H1 (cell line): ENCODE measurements around the gene STRN4. TPM values are rescaled to one million over a fixed set of nuclear protein-coding genes. Genes with fewer than 3 reads are reported as not detected.

Source experiments
- BRCA1 ChIP-seq: IDR thresholded peaks from 2 replicates; pipeline ENCODE4 v1.6.1; 2012; ENCODE audit warnings: low read depth, low read length, improper control_type of control experiment
- CHD7 ChIP-seq: fragments of 300-600 bp; sonication (generic); IDR thresholded peaks from 2 replicates; pipeline ENCODE4 v1.7.1; 2012; ENCODE audit warnings: low read length, moderate library complexity, mild to moderate bottlenecking, inconsistent platforms; ENCODE audit not compliant: insufficient replicate concordance
- CREB1 ChIP-seq: IDR thresholded peaks from 2 replicates; pipeline ENCODE4 v1.6.1; 2012; ENCODE audit warnings: inconsistent platforms
- FOSL1 ChIP-seq: IDR thresholded peaks from 2 replicates; pipeline ENCODE4 v1.6.1; 2011; ENCODE audit warnings: mild to moderate bottlenecking, low read depth, low read length, moderate library complexity; ENCODE audit not compliant: insufficient read depth
- KDM1A ChIP-seq: fragments of 200-600, 300-600 bp; sonication (generic); IDR thresholded peaks from 2 replicates; pipeline ENCODE4 v1.7.1; 2016; ENCODE audit warnings: mild to moderate bottlenecking, low read length, borderline replicate concordance
- NANOG ChIP-seq: IDR thresholded peaks from 2 replicates; pipeline ENCODE4 v1.6.1; 2011; ENCODE audit warnings: low read length, low read depth, mild to moderate bottlenecking, inconsistent platforms; ENCODE audit not compliant: insufficient read depth, poor library complexity, severe bottlenecking
- POLR2A ChIP-seq, 2 experiments: IDR thresholded peaks; 1 replicate in 1 of 2; 2 replicates in 1 of 2; pipeline ENCODE4 v1.6.1; 2011; ENCODE audit warnings: low read depth in 2 of 2, low read length in 2 of 2, mild to moderate bottlenecking in 2 of 2; ENCODE audit errors: control extremely low read depth in 1 of 2
- RXRA ChIP-seq: IDR thresholded peaks from 2 replicates; pipeline ENCODE4 v1.6.1; 2011; ENCODE audit warnings: low read depth, mild to moderate bottlenecking, low read length, moderate library complexity; ENCODE audit not compliant: insufficient read depth
- SP2 ChIP-seq: IDR thresholded peaks from 2 replicates; pipeline ENCODE4 v1.6.1; 2012; ENCODE audit warnings: mild to moderate bottlenecking, low read length, inconsistent platforms
- TAF1 ChIP-seq: IDR thresholded peaks from 2 replicates; pipeline ENCODE4 v1.6.1; 2011; ENCODE audit warnings: mild to moderate bottlenecking, low read depth, low read length
- TAF7 ChIP-seq: optimal IDR thresholded peaks from 2 replicates; pipeline ENCODE3; 2011; ENCODE audit warnings: low read depth, mild to moderate bottlenecking, inconsistent platforms, low read length, moderate library complexity, borderline replicate concordance
- polyA plus RNA-seq, 7 experiments: library from polyadenylated mRNA; depleted of rRNA in 3 of 7; stranded (reverse) in 5 of 7; unstranded in 2 of 7; fragments of >200 nt in 5 of 7; fragments of 200-250 nt in 2 of 7; gene quantifications; 1 replicate in 5 of 7; 2 replicates in 1 of 7; 4 replicates in 1 of 7; pipeline versions ENCODE4 v1.2.1 to v1.2.3, GENCODE V29; 2011 to 2013; ENCODE audit warnings: missing spikeins in 2 of 7, mixed read lengths in 2 of 7
- total RNA-seq: library from RNA; stranded (reverse); fragmentation: NEBNext Ultra II Directional; extraction: Animal tissue kit (Norgen Biotek cat#: 25700); gene quantifications from 2 replicates; pipeline ENCODE4 v1.2.1, GENCODE V29; 2021

STRN4 gene
- total and polyA plus RNA-seq, 2 of the 8 experiments (the other 6 are each of a cell fraction or from before 2014, with no cell fraction given), result 120 to 187 TPM

- TF ChIP-seq CHD7, result no peak
- 0 out of 2 replicates have a peak, but pooled peaks have one; percentile 63 for TF ChIP-seq TAF1
- peak; percentile 25 for TF ChIP-seq TAF7
- no peak for TF ChIP-seq RXRA
- peak in 1 of 2 experiments; percentile 65; a peak in 1 of 3 replicates for TF ChIP-seq POLR2A (IDR thresholded peaks at IDR 0.05; ENCODE audit: control extremely low read depth in 1 of 2, low read depth in 2 of 2, low read length in 2 of 2)
- no peak for TF ChIP-seq NANOG
- TF ChIP-seq KDM1A, result peak; percentile 98
- TF ChIP-seq BRCA1, result no peak
- TF ChIP-seq FOSL1, result no peak
- TF ChIP-seq CREB1, result no peak
- no peak for TF ChIP-seq SP2
These were observed 38.2 kb upstream of the STRN4 start (continued) for GRCh38 chr19:46784262-46785053.
